Activated CD8-positive, alpha-beta memory T cell treated with anti-CD3 and anti-CD28 coated beads, Interleukin-2, amount 10 ng/mL, durations not matched to agents 7 days and 5 days (primary cell): Measurements from ENCODE around the gene MEX3A. TPM values are rescaled to one million over a fixed set of nuclear protein-coding genes. Genes with fewer than 3 reads are reported as not detected.
"Not testable (repeated sequence)": the region's sequence is repeated elsewhere in the genome, so short reads cannot be mapped to it uniquely, and the experiment has no call there.

Source experiments
- ATAC-seq: fragments of 150-1000 bp; cut with Tn5 transposase; one replicate; pipeline ENCODE4 v1.10.0; 2021; ENCODE audit warnings: moderate library complexity
- CTCF ChIA-PET: fragments of 350-600 bp; sonication (Branson Sonifier 250); formaldehyde crosslinking; loops from one replicate; lab custom pipeline; 2021; ENCODE audit warnings: antibody characterized with exemption; lab: Charles Lee
- DNase-seq: peaks from one replicate; pipeline ENCODE4 v3.0.0-alpha.2; 2020
- H3K27ac Mint-ChIP-seq: one replicate; pipeline ENCODE4 v1.8.0; 2021; ENCODE audit warnings: mild to moderate bottlenecking, mixed read lengths
- H3K27me3 Mint-ChIP-seq: one replicate; pipeline ENCODE4 v1.8.0; 2021; ENCODE audit warnings: mixed read lengths
- H3K36me3 Mint-ChIP-seq: one replicate; pipeline ENCODE4 v1.8.0; 2021; ENCODE audit warnings: mild to moderate bottlenecking, mixed read lengths
- H3K4me1 Mint-ChIP-seq: one replicate; pipeline ENCODE4 v1.8.0; 2021; ENCODE audit warnings: mixed read lengths
- H3K4me3 Mint-ChIP-seq: one replicate; pipeline ENCODE4 v1.8.0; 2021; ENCODE audit warnings: mild to moderate bottlenecking, moderate library complexity, mixed read lengths
- H3K9me3 Mint-ChIP-seq: one replicate; pipeline ENCODE4 v1.8.0; 2022; ENCODE audit warnings: low read depth, mixed read lengths
- total RNA-seq, 2 experiments: library from RNA; stranded (reverse); gene quantifications; one replicate each; pipeline ENCODE4 v1.2.3, GENCODE V29; 2021

The MEX3A gene
- total RNA-seq, 2 experiments from 2014 or later: 0.06 to 0.56 TPM

DNA sequence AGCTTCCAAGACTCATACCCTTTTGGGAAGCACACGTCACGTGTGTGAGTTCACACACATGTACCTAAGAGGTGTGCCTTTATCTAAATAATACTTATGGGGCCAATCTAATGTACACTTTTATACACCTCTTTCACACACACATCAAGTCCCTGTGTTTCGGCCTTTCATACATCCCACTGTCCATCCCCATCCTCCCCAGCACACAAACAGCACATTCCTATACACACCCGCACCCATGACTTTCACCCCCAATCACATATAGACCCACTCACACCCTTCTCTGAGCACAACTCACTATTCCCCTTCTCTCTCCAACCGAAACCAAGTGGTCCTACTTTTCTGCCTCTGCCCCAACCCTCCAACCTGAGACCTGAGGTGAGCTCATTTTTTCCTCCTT, 3.5 kb downstream of the MEX3A start:
- H3K9me3 Mint-ChIP-seq: no peaks in the 10 kb centered on the region
- no peak for ATAC-seq
- CTCF ChIA-PET: interaction anchor here (1.0 kb wide), 1 partner anchor 12 kb away, joined by 5 read pairs; no protein-coding TSS in a partner anchor
- H3K4me1 Mint-ChIP-seq: peaks cover 4% of the 10 kb centered on the region
- H3K36me3 Mint-ChIP-seq: no peaks in the 10 kb centered on the region
- H3K27ac Mint-ChIP-seq: no peak overlapping the region
- H3K27me3 Mint-ChIP-seq: peaks cover 46% of the 10 kb centered on the region
- DNase-seq: no peak
- no peak overlapping the region for H3K4me3 Mint-ChIP-seq

DNA sequence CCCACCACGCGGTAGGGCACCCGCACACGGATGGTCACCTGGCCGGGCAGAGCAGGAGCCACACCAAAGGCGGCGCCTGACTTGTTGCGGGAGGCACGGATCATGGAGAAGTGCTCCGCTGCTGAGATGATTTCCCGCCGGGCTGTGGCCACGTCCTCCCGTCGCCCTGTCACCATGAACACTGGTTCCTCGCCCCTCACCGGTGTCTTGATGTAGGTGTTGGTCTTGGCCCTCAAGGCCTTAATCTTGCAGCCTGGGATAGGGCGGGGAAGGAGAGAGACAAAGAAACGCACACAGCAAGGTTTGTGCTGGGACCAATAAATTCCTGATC, 4.9 kb downstream of the MEX3A start:
- H3K27ac Mint-ChIP-seq: no peak overlapping the region
- ATAC-seq: no peak

DNA sequence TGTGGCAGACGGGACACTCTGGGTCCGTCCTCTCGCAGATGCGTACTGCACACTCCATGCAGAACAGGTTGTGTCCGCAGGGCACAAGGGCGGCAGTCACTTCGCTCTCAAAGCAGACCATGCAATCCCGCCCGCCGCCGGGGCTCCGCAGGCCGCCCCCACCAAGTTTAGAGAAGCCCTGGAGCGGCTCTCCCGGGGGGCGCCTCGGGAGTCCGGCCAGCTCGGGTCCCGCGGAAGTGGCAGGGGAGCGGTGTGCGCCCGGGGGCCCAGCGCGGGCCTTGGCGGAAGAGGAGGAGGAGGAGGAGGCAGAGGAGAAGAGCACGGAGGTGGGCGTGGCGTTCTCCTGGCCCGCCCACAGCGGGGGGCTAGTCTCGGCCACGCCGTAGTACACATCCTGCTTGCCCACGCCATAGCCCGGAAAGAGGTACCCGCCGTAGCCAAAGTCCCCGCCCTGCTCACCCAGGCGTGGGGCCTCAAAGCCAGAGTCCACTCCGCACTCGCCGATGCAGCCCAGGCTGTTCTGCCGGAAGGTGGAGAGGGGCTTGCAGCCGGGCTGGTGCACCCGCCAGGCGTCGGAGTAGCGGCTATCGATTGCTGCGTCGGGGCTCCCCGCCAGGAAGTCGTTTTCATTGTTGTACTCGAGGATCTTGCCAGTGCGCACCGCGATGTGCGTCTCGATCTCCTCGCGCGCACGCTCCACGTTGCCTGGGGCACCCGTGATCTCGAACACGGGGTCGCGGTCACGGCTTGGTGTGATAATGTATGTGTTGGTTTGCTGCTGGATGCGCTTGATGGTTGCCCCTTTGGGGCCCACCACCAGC, 5.4 kb downstream of the MEX3A start:
- Mint-ChIP-seq H3K27me3 (peaks cover 45% of the 10 kb centered on the region), H3K36me3 (no peaks in the 10 kb centered on the region), H3K4me3 (no peak overlapping the region), H3K4me1 (no peaks in the 10 kb centered on the region), H3K27ac (no peak overlapping the region), H3K9me3 (no peaks in the 10 kb centered on the region)
- DNase-seq (no peak), ATAC-seq (no peak)
- CTCF ChIA-PET: interaction anchor here (2.0 kb wide), 1 partner anchor 10 kb away, joined by 8 read pairs; no protein-coding TSS in a partner anchor

More for the DNA sequence above, 4.9 kb downstream of the MEX3A start:
- DNase-seq: no peak
- Mint-ChIP-seq H3K9me3 (no peaks in the 10 kb centered on the region), H3K36me3 (no peaks in the 10 kb centered on the region), H3K4me3 (no peak overlapping the region), H3K4me1 (no peaks in the 10 kb centered on the region), H3K27me3 (peaks cover 40% of the 10 kb centered on the region)
- CTCF ChIA-PET: no interaction called here

DNA sequence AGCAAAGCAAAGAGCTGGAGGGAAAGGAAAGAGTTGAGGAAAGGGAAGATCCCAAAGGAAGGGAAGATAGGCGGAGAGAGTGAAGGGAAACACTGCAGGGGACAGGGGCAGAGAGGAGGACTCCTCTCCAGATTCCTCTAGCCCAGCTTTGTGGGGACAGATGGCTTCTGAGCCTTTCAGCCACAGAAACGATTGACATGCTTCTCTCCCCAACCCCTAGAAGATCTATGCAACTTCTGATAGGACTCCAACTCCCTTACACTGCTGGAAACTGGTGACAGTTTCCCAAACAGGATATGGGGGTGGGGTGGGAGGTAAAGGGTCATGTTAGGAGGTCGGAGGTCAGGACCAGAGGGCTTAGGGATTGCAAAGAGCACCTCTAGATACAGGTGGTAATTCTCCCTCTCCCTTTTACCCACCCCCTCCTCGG, 6.5 kb downstream of the MEX3A start:
- ATAC-seq: no peak
- Mint-ChIP-seq H3K27me3 (peaks cover 43% of the 10 kb centered on the region), H3K36me3 (no peaks in the 10 kb centered on the region), H3K9me3 (no peaks in the 10 kb centered on the region), H3K4me3 (no peak overlapping the region), H3K27ac (no peak overlapping the region), H3K4me1 (no peaks in the 10 kb centered on the region)
- CTCF ChIA-PET: interaction anchor here (1.3 to 2.0 kb wide), 2 partner anchors 9 to 16 kb away, joined by 4 to 8 read pairs; no protein-coding TSS in a partner anchor
- no peak for DNase-seq

DNA sequence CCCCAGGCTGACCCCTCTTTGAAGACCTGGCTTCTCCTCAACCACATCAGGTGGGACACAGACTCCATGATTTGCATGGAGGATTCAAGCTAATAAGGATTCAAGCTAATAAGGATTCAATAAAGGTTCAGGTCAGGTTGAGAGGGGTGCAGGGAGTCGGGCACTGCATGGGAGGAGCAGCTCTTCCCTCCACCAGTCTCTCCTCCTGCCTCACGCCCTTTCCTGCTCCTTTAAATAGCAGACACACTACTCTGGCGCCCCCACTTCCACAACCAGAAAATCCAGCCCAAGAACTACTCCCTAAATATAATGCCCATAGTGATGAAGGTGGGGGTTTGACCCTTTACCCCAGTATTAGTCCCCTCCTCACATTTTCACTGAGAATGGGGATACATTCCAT, 7.1 kb downstream of the MEX3A start:
- ATAC-seq: no peak
- H3K36me3 Mint-ChIP-seq: no peaks in the 10 kb centered on the region
- no peak overlapping the region for H3K4me3 Mint-ChIP-seq
- no peaks in the 10 kb centered on the region for H3K9me3 Mint-ChIP-seq
- no peak for DNase-seq
- peaks cover 39% of the 10 kb centered on the region for H3K27me3 Mint-ChIP-seq
- no peak overlapping the region for H3K27ac Mint-ChIP-seq
- CTCF ChIA-PET: interaction anchor here (1.3 to 2.0 kb wide), 2 partner anchors 9 to 16 kb away, joined by 4 to 8 read pairs; no protein-coding TSS in a partner anchor
- no peaks in the 10 kb centered on the region for H3K4me1 Mint-ChIP-seq

DNA sequence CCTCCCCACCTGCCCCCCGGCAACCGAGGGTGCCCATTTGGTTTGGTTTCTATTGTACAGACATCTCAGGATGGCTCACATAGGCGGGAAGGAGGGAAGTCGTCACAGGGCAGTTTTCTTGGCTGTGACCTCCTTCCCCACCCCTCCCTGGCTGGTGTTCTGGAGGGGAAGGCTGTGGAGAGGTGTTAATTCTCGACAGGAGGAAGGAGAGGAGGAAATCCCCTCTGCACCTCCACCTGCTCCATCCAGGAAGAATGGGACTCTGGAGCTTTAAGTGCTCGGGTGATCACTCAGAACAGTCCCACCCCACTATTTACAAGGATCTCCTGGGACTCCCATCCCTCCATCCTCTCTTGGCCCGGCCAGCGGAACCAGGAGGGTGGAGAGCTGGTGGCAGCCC, 7.6 kb downstream of the MEX3A start:
- Mint-ChIP-seq H3K36me3 (no peaks in the 10 kb centered on the region), H3K4me3 (no peak overlapping the region)
- CTCF ChIA-PET: interaction anchor here (1.3 to 2.0 kb wide), 2 partner anchors 8 to 17 kb away, joined by 4 to 8 read pairs; no protein-coding TSS in a partner anchor

DNA sequence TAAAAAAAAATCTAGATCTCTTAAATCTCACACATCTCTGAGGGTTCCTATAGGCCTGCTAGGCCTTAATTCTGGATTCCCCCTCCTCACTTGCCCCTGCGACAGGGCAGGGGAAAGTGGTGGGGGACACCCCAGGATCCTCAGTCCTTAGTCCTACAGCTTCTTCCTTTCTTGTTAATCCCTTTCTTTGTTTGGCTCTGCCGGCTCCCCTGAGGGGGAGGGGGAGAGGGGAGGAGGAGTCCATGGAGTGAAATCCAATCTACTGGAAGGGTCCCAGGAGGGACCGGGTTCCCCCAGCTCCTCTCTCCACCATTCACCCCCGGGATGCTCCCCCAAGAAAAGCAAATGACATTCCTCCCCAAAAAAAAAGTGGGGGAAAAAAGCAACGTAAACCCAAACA, 8.5 kb downstream of the MEX3A start:
- Mint-ChIP-seq H3K27ac (no peak overlapping the region), H3K9me3 (no peaks in the 10 kb centered on the region), H3K4me3 (no peak overlapping the region), H3K36me3 (no peaks in the 10 kb centered on the region), H3K27me3 (peaks cover 28% of the 10 kb centered on the region), H3K4me1 (no peaks in the 10 kb centered on the region)
- DNase-seq (no peak), ATAC-seq (no peak)
- CTCF ChIA-PET: interaction anchor here (0.8 to 1.5 kb wide), 3 partner anchors 8 to 25 kb away, joined by 3 to 4 read pairs (median 3); partner anchors contain the start of gene MEX3A

More for the DNA sequence above, 7.6 kb downstream of the MEX3A start:
- no peaks in the 10 kb centered on the region for H3K4me1 Mint-ChIP-seq
- DNase-seq (no peak), ATAC-seq (no peak)
- H3K9me3 Mint-ChIP-seq: no peaks in the 10 kb centered on the region
- H3K27me3 Mint-ChIP-seq: peaks cover 36% of the 10 kb centered on the region
- H3K27ac Mint-ChIP-seq: no peak overlapping the region

DNA sequence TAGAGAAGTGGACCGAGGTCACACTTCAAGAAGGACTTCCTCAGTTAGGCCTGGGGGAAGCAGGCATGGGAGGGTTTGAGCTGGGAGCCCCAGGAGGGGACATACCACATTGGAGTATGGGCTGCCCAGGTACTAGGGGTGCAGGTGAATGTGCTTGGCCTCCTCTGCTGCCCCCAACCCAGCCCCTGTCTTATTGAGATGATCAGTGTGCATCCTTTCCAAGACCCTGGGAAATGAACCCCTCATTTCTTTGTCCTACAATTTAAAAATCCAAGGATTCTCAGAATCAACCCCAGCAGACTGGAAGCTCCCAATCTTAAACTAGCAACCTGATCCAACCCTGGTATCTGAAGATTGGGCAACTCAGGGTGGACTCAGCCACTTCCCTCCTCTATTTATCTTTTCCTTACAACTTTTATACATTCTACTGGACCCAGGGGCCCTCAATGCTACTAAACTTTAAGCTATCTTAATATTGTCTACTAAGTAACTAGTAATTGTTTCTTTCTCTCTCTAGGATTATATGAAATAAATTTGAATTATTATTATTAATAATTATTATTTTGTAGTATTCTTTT, 9.1 kb downstream of the MEX3A start:
- H3K27me3 Mint-ChIP-seq: peaks cover 23% of the 10 kb centered on the region
- no peak for DNase-seq
- no peaks in the 10 kb centered on the region for H3K36me3 Mint-ChIP-seq
- H3K4me3 Mint-ChIP-seq: no peak overlapping the region
- no peak for ATAC-seq
- CTCF ChIA-PET: interaction anchor here (0.8 to 1.5 kb wide), 5 partner anchors 8 to 135 kb away, joined by 3 to 4 read pairs (median 3); partner anchors contain the start of gene MEX3A
- no peaks in the 10 kb centered on the region for H3K9me3 Mint-ChIP-seq
- no peak overlapping the region for H3K27ac Mint-ChIP-seq
- no peaks in the 10 kb centered on the region for H3K4me1 Mint-ChIP-seq

DNA sequence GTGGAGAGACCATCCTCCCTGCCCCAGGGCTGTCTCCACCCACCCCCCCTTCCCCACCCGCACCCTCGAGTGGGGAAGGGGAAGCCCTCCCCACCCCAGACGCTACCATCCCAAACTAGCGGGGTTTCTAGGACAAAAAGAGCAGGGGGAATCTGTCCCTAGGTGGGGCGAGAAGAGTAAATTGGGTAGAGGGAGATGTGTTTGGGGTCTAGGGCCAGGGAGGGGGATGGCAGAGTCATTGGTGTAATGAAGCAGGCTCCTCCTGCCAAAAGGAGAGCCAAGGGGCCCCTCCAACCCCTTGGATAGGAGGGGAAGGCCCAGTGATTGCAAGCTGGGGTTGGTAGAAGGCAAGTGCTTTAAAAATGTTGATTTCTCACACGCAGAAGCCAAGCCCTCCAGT, 10.0 kb downstream of the MEX3A start:
- no peaks in the 10 kb centered on the region for H3K4me1 Mint-ChIP-seq
- no peak overlapping the region for H3K27ac Mint-ChIP-seq
- CTCF ChIA-PET: interaction anchor here (0.6 to 1.5 kb wide), 4 partner anchors 9 to 139 kb away, joined by 3 to 4 read pairs (median 4); partner anchors contain the start of gene MEX3A
- no peaks in the 10 kb centered on the region for H3K9me3 Mint-ChIP-seq
- no peak for DNase-seq
- H3K36me3 Mint-ChIP-seq: no peaks in the 10 kb centered on the region
- peaks cover 18% of the 10 kb centered on the region for H3K27me3 Mint-ChIP-seq
- ATAC-seq: no peak
- no peak overlapping the region for H3K4me3 Mint-ChIP-seq

DNA sequence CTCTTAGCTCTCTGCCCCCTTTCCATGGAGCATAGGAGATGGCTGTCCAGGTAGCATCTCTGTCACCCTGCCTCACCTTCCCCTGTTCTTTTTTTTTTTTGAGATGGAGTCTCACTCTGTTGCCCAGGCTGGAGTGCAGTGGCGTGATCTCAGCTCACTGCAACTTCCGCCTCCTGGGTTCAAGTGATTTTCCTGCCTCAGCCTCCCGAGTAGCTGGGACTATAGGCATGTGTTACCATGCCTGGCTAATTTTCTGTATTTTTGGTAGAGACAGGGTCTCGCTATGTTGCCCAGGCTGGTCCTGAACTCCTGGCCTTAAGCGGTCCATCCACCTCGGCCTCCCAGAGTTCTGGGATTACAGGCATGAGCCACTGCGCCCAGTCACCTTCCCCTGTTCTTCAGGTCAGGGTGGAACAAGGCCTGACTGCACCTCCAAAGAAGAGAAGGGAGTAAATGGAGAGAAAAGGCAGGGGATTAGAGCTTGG, 10.9 kb downstream of the MEX3A start:
- not testable (repeated sequence) for H3K4me1 Mint-ChIP-seq, ATAC-seq, H3K9me3 Mint-ChIP-seq, H3K36me3 Mint-ChIP-seq, DNase-seq, H3K4me3 Mint-ChIP-seq
- CTCF ChIA-PET: interaction anchor here (0.6 kb wide), 1 partner anchor 113 kb away, joined by 4 read pairs; no protein-coding TSS in a partner anchor
- Mint-ChIP-seq H3K27ac (peak overlapping the region; percentile 21), H3K27me3 (peaks cover 18% of the 10 kb centered on the region)

DNA sequence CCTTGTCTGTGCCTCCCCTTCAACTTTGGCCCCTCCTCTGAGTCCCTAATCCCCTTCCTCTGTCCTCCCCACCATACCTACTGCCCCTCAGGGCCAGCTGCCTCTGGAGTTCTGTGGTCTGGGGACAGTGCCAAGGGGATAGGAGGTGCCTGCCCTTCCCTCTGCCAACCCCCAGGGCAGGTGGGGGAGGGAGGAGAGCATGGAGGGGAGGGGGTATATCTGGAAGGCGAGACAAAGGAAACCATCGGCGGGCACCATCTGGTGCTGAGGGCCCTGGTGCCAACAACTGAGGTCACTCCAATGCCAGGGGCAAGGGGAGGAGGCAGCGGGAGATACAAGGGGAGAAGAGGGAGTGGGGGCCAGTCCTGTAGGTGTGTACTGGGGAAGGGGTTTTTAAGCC, 11.7 kb downstream of the MEX3A start:
- Mint-ChIP-seq H3K27me3 (peaks cover 16% of the 10 kb centered on the region), H3K9me3 (no peaks in the 10 kb centered on the region), H3K36me3 (no peaks in the 10 kb centered on the region), H3K4me1 (peaks cover 11% of the 10 kb centered on the region), H3K4me3 (no peak overlapping the region), H3K27ac (no peak overlapping the region)
- ATAC-seq (no peak), DNase-seq (no peak)
- CTCF ChIA-PET: no interaction called here

DNA sequence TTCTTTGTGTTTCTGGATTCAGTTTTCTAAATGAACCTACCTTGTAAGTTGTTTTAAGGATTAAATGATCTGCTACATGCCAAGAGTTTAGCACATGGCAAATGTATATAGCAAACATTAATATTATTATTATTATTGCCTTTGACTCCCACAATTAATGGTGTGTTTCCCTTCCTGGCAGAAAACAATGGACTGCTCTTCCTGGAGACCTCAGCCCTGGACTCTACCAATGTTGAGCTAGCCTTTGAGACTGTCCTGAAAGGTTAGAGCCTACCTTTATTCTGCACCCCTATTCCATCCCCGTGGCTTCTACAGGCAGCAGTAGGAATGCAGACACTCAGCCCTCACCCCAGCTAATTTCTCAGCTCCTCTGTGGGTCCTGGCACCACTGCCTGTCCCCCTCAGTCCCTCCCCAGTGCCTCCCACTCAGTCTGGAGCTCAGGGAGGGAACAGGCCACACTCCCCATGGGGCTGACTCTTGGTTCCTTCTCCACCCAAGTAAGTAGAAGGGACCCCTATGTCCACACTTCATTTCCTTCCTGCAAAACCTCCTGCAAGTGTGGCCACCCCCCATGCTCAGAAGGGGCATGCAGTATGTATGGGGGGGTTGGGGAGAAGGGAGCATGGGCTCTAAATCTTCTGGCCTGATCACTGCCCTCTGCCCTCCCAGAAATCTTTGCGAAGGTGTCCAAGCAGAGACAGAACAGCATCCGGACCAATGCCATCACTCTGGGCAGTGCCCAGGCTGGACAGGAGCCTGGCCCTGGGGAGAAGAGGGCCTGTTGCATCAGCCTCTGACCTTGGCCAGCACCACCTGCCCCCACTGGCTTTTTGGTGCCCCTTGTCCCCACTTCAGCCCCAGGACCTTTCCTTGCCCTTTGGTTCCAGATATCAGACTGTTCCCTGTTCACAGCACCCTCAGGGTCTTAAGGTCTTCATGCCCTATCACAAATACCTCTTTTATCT, 12.5 kb downstream of the MEX3A start:
- H3K4me1 Mint-ChIP-seq: peaks cover 18% of the 10 kb centered on the region

More for the DNA sequence above, 12.5 kb downstream of the MEX3A start:
- no peak overlapping the region for H3K27ac Mint-ChIP-seq
- ATAC-seq: no peak
- CTCF ChIA-PET: interaction anchor here (0.9 kb wide), 1 partner anchor 22 kb away, joined by 3 read pairs; no protein-coding TSS in a partner anchor
- H3K4me3 Mint-ChIP-seq: no peak overlapping the region
- H3K36me3 Mint-ChIP-seq: no peaks in the 10 kb centered on the region
- peaks cover 12% of the 10 kb centered on the region for H3K27me3 Mint-ChIP-seq
- no peaks in the 10 kb centered on the region for H3K9me3 Mint-ChIP-seq
- DNase-seq: no peak
